GM18868 (cell line): ENCODE measurements around the gene ATE1.
"Not testable (repeated sequence)": the region's sequence is repeated elsewhere in the genome, so short reads cannot be mapped to it uniquely, and the experiment has no call there.

Experiments
- ATAC-seq: cut with Tn5 transposase; IDR thresholded peaks from one replicate; pipeline ENCODE4 v1.9.1; 2021; ENCODE audit warnings: mild to moderate bottlenecking, moderate library complexity; ENCODE audit not compliant: unreplicated experiment

The ATE1 gene

DNA sequence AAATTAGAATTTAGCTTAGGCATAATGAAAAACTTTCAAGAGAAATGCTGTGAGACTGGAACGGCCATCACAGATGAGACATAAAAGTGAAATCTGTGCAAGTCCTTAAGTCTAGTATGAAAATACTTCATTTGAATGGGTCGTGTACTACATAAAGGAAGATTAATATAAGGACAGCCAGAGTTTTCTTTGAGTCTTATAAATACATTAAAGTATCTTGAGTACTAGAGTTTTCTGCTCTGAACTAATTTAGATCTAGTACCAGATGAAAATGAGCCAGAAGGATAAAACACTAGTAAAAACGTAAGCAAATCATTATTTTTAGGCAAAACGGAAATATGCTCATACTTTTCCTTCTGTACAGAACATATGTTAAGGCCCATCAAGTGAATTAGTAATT is 93.1 kb downstream of the ATE1 start:
- ATAC-seq = no peak

DNA sequence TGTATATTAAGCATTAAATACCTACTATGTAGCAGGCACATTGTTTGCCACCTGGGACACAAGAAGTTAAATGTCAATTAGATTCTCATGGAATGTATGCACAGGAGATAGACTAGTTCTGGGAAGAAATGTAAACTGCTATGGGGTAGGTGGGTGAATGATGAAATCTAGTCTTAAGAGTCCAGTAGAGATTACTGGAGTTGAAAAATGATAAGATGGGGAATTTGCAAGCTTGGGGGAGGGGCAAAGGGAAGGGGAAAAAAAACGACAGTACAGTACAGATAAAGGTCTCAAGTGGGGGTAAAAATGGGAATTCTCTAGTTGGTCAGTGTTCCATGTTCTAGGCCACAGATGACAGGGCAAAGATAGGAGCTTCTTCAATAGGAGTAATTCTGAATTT is 94.4 kb downstream of the ATE1 start:
- ATAC-seq = no peak

DNA sequence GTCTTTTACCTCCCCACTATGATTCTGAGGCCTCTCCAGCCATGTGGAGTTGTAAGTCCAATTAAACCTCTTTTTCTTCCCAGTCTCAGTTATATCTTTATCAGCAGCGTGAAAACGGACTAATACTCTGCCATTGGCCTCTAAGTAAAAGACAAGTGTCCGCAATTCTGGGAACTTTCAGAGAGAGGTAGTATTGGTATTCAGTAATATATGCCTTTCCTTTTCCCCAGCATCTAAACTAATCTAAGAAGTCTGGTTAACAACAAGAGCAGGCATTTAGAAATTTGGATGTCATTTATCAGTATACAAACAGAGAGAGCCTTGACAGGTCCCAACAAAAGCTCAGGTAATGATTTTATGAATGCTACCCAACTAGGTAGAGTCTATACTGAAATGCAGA is 95.2 kb downstream of the ATE1 start:
- no peak for ATAC-seq

DNA sequence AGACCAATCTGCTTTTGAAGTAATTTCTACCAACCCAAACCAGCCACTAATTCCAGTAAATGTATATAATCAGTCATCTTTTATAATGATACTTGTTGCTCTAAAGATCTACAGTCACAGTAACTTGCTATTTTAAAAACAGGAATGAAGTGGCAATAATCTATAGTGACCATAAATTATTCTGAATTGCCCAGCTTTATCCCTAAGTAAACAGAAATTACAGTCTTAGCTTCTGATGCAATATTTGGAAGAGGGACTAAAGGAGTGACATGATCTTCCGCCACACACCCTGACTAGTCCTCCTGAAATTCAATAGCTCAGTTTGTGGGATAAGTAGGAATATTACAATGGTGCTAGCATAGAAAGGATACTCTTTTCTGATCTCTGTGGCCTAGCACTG is 96.1 kb downstream of the ATE1 start:
- ATAC-seq = no peak

DNA sequence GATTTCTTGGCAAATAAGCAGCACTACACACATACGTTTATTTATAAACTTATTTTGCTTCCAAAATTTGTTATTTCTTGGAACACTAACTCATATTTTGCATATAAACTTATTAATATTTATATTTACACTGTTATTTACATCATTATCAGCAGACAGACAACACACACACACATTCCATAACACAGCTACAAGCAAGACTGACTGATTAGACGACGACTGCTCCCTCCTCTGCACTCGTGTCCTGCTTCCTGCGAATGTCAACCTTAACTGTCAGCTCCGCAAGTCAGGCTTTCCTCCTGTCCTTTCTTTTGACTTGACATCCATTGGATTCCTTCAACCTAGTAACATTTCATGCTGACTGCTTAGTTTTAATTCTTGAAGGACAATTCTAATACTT is 96.6 kb downstream of the ATE1 start:
- no peak for ATAC-seq

DNA sequence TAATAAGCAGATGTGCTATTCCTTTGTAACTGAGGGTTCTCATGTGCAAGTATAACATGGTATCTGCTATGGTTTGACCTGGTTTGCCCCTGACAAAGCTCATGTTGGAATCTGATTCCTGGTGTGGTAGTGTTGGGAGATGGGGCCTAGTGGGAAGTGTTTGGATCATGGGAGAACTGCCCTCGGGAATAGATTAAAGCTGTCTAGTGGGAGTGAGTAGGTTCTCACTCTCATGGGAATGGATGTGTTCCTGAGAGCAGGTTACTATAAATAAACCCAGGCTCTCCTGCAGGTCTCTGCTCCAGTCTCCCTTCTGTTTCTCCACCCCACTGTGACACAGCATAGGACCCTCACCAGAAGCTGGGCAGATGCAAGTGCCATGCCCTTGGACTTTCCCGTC is 97.7 kb downstream of the ATE1 start:
- ATAC-seq = no peak

DNA sequence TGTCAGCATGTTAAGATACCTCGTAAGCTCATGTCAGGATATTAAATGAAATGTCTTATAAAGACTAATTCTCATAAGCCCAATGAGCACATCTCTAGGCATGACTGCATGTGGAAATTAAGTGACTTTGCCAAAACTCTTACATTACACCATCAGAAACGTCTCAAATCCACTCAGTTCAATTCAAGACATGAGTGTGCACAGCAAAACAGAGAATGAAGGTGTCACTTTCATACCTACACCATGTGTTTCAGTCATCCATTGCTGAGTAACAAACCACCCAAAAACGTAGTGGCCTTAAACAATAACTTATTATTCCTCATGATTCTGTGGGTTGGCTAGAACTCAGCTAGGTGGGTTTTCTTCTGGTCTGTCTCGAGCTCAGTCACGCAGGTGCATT is 99.8 kb downstream of the ATE1 start:
- ATAC-seq = no peak

DNA sequence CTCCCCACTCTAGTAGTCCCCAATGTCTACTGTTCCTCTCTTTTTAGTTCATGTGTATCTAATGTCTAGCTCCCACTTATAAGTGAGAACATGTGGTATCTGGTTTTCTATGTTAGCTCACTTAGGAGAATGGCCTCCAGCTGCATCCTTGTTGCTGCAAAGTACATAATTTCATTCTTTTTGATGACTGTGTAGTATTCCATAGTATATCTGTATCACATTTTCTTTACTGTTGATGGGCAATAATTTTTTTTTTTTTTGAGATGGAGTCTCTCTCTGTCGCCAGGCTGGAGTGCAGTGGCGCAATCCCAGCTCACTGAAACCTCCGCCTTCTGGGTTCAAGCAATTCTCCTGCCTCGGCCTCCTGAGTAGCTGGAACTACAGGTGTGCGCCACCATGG is 101.1 kb downstream of the ATE1 start:
- ATAC-seq = not testable (repeated sequence)

DNA sequence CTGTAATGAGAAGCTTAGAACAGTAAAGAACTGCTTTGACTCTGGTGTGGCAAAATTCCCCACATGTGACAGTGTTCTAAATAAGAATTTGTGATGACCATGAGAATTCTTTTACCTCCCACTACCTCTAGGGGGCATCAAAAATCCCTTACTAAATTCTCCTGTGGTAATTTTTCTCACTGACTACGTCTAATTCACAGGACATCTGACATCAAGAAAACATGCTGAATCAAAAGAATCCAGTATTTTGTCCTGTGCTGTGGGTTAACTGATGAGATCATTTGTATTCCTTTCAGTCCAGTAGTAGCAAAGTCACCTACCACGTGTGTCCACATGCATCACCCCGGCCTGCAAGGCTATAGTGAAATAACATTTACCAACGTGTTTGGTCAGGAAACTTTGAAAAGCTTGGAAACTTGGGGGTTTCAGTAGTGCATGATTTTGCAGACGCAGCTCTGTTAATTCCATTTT is 103.8 kb downstream of the ATE1 start:
- peak; percentile 73 for ATAC-seq

DNA sequence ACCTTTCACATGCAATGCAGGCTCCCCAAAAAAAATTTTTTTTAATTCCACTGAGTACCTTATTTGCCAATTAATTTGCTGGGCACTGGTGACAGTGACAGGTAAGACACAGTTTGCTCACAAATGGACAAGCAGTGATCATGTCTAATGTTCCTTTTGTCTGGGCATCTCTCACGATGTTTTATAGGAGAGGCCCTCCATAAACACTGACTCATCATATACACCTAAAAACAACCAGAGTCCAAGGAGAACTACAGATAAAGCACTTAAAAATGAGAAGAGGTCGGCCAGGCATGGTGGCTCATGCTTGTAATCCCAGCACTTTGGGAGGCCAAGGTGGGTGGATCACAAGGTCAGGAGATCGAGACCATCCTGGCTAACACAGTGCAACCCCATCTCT is 105.1 kb downstream of the ATE1 start:
- ATAC-seq = no peak

DNA sequence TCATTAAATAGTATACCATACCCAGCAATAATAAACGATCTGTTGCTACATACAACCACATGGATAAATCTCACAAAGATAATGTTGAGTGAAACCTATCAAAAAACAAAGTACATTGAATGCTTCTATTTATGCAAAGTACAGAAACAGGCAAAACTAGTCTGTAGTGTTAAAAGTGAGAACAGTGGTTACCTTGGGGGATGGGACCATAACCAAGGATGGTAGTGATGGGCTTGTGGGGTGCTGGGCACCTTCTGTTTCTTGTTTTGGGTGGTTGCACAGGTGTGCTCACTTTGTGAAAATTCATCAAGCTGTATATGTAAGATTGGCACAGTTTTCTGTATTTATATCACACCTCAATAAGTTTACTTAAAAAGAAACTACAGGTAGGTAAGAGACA is 105.7 kb downstream of the ATE1 start:
- no peak for ATAC-seq

DNA sequence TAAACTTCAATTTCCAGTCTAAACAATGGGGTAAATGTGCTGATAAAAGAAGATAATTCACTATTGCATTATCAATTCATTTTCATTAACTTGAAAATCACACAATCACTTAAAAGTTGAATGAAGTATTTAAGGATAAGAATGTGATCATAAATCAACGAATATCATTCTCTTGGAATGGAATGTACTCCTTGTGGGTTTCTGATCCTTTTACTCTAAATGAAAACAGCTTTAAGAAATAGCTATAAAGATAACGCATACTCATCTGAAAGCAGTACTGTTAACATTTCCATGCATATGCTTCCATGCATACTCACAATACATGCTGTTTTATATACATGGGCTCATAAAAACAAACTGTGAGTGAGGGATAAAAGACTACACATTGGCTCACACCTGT is 108.8 kb downstream of the ATE1 start:
- ATAC-seq = no peak

DNA sequence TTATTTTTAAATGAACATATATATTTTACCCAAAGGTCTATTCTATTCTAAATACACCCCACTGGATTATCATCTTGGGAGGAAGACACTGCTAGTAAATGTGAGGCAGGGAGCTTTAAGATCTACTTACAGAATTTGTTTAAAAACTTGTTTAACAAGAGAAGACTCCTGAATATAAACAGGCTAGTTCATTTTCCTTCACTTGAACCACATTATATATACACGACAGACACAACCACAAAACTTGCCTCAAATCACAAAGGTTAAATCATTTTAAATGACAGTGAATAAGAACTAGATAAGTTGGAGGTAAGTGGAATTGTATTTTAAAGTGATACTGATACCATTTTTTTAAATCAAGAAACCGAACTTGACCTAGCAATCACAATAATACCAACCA is 109.2 kb downstream of the ATE1 start:
- no peak for ATAC-seq

DNA sequence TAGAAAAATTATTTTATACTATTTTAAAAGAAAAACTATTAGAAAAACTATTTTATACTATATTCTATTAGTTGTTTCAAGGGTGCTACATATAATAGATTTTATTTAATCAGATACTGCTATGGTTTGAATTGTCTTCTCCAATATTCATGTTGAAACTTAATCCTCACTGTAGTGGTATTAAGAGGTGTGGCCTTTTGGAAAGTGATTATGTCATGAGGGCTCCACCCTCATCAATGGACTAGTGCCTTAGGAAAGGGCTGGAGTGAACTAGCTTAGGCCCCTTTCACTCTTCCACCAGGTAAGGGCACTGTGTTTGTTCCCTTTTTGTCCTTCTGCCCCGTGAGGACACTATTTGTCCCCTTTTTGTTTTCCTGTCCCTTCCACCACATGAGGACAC is 111.6 kb downstream of the ATE1 start:
- ATAC-seq = no peak

DNA sequence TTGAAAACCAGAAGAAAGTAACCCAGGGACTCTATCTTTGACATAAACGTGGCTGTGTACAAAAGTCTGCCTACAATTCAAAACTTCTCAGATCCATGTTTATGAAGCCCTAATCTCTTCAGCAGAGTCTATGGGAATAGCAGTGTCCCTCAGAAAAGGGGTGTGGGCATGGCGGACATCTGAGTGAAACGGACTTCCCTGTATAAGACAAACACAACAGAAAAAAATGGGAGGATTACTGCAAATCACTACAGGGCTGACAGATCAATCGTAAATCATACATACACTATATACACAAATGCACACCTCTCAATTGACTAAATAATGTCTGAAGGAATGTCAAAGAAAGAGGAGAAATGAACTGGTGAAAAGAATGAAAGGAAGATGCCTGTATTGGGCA is 114.0 kb downstream of the ATE1 start:
- ATAC-seq = no peak

DNA sequence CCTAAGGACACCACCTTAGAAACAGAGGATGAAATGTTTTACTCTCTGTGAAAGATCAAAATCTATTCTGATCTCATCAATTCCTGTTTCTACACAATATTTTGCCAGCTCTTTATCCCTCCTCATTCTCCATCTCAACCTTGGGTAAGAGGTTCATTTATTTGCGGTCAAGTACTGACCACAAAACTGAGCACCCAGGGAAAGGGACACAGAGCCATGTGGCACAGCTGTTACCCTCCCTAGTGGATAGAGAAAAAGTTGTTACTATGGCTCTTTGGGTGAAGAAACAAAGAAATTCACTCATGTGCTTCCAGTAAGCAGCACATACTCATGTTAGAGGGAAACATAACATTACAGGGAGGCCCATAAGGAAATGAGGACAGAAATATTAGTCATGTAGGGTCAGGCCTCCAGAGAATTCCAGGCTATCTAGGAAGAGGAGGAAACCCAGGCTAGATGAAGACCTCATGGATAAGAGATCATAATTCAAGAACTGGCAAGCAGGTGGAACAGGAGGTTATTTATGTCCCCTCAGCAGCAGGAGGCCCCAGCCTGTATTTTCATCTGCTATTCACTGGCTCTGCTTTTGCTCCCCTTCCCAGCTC is 114.5 kb downstream of the ATE1 start:
- no peak for ATAC-seq

DNA sequence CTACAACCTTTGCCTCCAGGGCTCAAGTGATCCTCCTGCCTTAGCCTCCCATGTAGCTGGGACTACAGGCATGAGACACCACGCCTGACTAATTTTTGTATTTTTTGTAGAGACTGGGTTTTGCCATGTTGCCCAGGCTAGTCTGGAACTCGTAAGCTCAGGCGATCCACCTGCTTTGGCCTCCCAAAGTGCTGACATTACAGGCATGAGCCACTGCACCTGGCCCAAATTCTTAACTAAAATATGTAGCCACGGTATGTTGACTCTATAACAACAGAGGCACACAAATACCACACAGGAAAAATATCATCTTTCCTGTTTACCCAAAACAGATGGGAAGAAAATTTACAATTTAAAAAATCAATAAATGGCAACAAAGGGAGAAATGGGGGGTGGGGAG is 115.8 kb downstream of the ATE1 start:
- no peak for ATAC-seq

DNA sequence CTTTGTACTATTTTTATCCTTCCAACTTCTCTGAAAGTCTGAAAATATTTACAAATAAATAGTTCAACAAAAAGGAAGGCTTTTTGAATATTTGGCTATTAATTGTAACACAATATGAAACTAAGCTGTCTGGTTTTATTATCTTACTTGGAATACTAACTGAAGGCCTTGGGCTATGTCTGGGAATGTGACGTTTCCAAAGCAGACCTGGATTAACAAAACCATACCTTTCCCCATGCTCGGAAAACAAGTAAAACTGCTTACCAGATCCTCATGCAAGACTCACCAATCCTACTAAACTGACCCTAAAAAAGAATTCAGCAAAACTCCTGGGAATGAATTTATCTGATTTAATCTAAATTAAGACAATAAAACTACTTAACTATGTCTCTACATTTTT is 116.4 kb downstream of the ATE1 start:
- ATAC-seq = no peak

DNA sequence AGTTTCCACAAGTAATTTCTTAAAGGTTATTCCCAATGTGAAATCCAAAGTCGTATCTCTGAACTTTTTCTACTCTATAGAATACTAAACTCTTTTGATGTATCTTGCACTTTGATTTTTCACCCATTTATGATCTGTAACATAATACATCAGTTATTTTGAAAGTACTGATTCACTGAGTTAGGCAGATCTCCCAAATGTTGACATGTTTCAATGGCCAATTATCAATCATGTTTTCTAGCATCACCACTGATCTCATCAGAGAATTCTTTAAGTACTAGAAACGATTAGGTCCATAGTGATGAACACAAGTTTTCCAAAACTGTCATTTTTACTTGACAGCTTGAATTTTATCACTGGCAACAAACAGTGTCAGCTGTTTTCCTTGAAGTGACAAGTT is 119.0 kb downstream of the ATE1 start:
- ATAC-seq = no peak

DNA sequence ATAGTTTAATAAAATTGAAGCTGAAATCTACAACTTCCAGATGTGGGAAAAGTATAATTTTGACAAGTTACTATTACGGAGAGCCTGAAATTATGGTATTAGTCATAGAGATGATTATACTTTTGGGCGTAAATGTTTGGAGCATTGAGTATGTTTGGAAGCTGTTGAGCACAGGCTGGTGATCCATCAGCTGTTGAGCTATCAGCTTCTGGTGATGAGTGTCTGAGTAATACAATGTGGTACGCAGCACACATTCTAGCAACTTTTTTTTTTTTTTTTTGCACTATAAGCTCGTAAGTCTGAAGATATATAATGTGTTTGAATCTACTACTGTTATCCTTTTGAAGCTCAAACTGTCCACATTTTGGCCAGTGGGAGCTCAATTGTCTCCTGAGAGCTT is 123.4 kb downstream of the ATE1 start:
- no peak for ATAC-seq

DNA sequence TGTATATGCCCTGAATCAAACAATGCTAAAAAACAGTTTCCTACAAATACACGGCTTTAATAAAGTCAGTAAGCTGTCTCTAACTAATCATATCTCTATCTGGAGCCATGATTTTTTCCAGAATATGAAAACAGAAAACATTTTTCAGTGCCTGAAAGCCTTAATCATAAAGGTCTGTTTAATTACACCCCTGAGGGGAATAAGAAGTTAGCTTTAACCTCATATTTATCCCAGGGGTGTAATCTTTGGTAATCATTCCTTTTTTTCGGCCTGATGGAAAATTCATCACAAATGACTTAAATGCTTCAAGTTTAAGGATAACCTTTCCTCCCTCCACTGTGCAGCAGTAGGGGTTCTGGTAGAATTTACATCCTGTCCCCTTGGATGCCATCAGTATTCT is 124.2 kb downstream of the ATE1 start:
- no peak for ATAC-seq

DNA sequence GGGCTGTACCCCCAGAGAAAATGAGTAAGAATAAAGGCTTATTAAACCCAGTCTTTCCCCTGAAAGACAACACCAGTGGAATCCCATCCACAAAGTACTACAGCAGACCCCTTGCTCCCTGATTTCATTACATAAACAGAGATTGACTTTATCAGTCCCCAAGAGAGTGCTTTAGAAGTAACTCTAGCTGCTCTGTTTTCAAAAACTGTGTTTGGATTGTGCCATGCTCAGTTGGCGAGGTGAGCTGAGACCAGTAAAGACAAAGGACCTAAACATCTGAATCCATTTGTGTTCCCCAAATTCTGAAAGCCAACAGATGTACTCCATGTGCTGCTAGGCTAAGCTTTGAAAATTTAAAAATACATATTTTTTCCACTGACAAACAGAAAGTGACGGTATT is 127.0 kb downstream of the ATE1 start:
- no peak for ATAC-seq

DNA sequence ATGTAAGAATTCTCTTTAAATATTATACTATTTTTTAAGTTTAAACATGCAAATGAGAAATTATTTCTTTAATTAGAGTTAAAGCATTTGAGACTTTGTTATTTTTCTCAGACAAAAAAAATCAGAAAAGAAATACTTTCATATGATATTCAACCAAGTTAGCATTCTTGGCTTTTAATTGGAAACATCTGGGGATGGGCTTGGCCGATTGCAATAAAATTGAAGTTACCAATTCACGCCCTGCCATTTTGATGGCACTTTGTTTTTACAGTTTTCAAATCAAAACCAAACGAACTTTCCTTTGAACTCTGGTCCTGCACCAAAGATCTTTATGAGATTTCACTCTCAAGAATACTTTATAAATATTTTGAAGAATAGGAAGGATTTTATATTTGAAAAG is 127.7 kb downstream of the ATE1 start:
- ATAC-seq = no peak

DNA sequence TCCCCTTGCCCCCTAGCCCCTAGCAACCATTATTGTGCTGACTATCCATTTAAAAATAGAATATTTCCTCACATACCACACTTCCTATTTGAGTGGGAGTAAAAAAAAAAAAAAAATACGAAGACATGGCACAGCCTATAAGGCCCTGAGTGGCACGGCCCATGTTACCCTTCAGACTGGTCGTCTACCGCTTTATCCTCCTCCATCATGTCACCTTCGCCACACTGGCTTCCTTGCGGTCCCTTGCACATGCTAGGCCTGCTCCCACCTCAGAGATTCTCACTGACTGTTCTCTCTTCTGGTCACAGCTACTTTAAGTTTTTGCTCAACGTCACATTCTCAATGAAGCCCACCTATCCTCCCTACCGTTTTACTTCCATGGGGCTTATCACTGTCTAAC is 130.3 kb downstream of the ATE1 start:
- ATAC-seq = no peak
